B cell (primary cell): ENCODE measurements around the gene RNF141.

Source experiments
- CTCF ChIP-seq: fragments of 200-600 bp; IDR thresholded peaks from one replicate; pipeline ENCODE4 v1.8.0; 2022; ENCODE audit warnings: antibody characterized with exemption, mild to moderate bottlenecking
- EZH2 ChIP-seq: IDR thresholded peaks from 2 replicates; pipeline ENCODE4 v1.6.1; 2012; ENCODE audit warnings: borderline replicate concordance, low read depth, mild to moderate bottlenecking, moderate library complexity, low read length; ENCODE audit not compliant: insufficient read depth, poor library complexity, severe bottlenecking

- TF ChIP-seq CTCF (no peak), EZH2 (no peak)
Measured at GRCh38 chr11:10492084-10492483, 48.9 kb downstream of the RNF141 start.
